Smooth muscle cell (in vitro differentiated cells): ENCODE data around the gene FUT8. TPM values are rescaled to one million over a fixed set of nuclear protein-coding genes. Genes with fewer than 3 reads are reported as not detected.
A peak's percentile ranks its signal among the peaks of the same experiment; 100 is the strongest.

Experiments
- DNase-seq: peaks from one replicate; lab custom pipeline; 2025; ENCODE audit not compliant: unreplicated experiment; lab: John Stamatoyannopoulos, UW
- H2AFZ ChIP-seq: fragments of 200-600 bp; sonication (generic); 2 replicates; pipeline ENCODE4 v1.6.0; 2016; ENCODE audit warnings: antibody characterized with exemption, low read depth, mild to moderate bottlenecking
- H3F3A ChIP-seq: fragments of 200-600 bp; sonication (generic); 2 replicates; pipeline ENCODE4 v1.6.0; 2017; ENCODE audit warnings: antibody characterized with exemption, low read depth
- H3K27ac ChIP-seq: fragments of 200-600 bp; sonication (generic); 2 replicates; pipeline ENCODE4 v1.5.1; 2016; ENCODE audit warnings: low read depth, mild to moderate bottlenecking
- H3K27me3 ChIP-seq: fragments of 200-600 bp; sonication (generic); 2 replicates; pipeline ENCODE4 v1.6.1; 2016; ENCODE audit warnings: low read depth, mild to moderate bottlenecking
- H3K36me3 ChIP-seq: fragments of 200-600 bp; sonication (generic); 2 replicates; pipeline ENCODE4 v1.5.1; 2016; ENCODE audit warnings: low read depth
- H3K4me1 ChIP-seq: fragments of 200-600 bp; sonication (generic); 2 replicates; pipeline ENCODE4 v1.5.1; 2016; ENCODE audit warnings: low read depth
- H3K4me2 ChIP-seq: fragments of 200-600 bp; sonication (generic); 2 replicates; pipeline ENCODE4 v1.6.0; 2016; ENCODE audit warnings: mild to moderate bottlenecking
- H3K4me3 ChIP-seq: fragments of 200-600 bp; sonication (generic); 2 replicates; pipeline ENCODE4 v1.5.1; 2016; ENCODE audit warnings: mild to moderate bottlenecking
- H3K79me2 ChIP-seq: fragments of 200-600 bp; sonication (generic); 2 replicates; pipeline ENCODE4 v1.6.0; 2016; ENCODE audit warnings: low read depth, mild to moderate bottlenecking
- H3K9ac ChIP-seq: fragments of 200-600 bp; sonication (generic); 2 replicates; pipeline ENCODE4 v1.6.0; 2016; ENCODE audit warnings: low read depth
- H3K9me3 ChIP-seq: fragments of 200-600 bp; sonication (generic); replicated peaks from 2 replicates; pipeline ENCODE4 v1.5.1; 2016; ENCODE audit warnings: low read depth
- H4K20me1 ChIP-seq: fragments of 200-600 bp; sonication (generic); 2 replicates; pipeline ENCODE4 v1.6.0; 2016; ENCODE audit warnings: low read depth
- WGBS: methylation state at CpG from one replicate; pipeline ENCODE4 v1.1.7; 2016; ENCODE audit warnings: low lambda C conversion rate; 5-methylcytosine and 5-hydroxymethylcytosine counted together
- polyA plus RNA-seq: library from polyadenylated mRNA; unstranded; fragments of >200 nt; fragmentation: Nextera tagmentation; extraction: Ambion mirVana; gene quantifications from 2 replicates; pipeline ENCODE4 v1.2.1, GENCODE V29; 2016
- total RNA-seq: library from RNA; depleted of rRNA; stranded (reverse); fragments of >200 nt; gene quantifications from 2 replicates; pipeline ENCODE4 v1.2.3, GENCODE V29; 2014
- TF ChIP-seq, protein P1 (sequence below): fragments of 200-600 bp; sonication (generic); IDR thresholded peaks from 2 replicates; pipeline ENCODE4 v1.5.1; 2017; ENCODE audit warnings: borderline replicate concordance, mild to moderate bottlenecking, antibody characterized with exemption; ENCODE audit not compliant: insufficient read depth, poor library complexity, severe bottlenecking

Gene FUT8
- total and polyA plus RNA-seq, 2 experiments from 2014 or later, result 12.8 to 50.2 TPM

DNA sequence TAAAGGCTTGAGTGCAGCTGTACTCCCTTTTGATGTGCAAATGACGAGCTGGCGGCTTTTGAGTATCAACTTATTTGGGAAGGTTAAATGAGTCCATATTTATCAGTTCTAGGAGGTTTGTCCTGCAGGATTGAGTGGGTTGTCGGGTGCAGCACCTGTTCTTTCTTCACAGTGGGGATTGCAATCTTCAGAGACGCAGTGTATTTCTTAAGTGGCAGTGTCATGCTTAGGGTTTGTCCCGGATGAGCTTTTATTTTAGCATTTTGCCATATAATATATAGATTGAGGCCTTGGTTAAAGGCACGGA is 1.2 kb downstream of the FUT8 start:
- no peaks in the 10 kb centered on the region for H3K27me3 ChIP-seq
- no peak overlapping the region for H3K9ac ChIP-seq
- H3K36me3 ChIP-seq, result no peaks in the 10 kb centered on the region
- peak overlapping the region; percentile 99 for H2AFZ ChIP-seq
- H3K79me2 ChIP-seq, result peaks cover 35% of the 10 kb centered on the region
- peak overlapping the region; percentile 93 for H3K4me2 ChIP-seq
- no peaks in the 10 kb centered on the region for H3K9me3 ChIP-seq
- no peak for DNase-seq
- H3K4me3 ChIP-seq, result peak overlapping the region; percentile 86
- no peak overlapping the region for H3K27ac ChIP-seq
- H3K4me1 ChIP-seq, result peaks cover 13% of the 10 kb centered on the region
- 16% methylated on average over 6 of the region's 6 CpGs for WGBS
- H3F3A ChIP-seq, result no peaks in the 10 kb centered on the region
- H4K20me1 ChIP-seq, result peaks cover 3% of the 10 kb centered on the region
- TF ChIP-seq, protein P1, sequence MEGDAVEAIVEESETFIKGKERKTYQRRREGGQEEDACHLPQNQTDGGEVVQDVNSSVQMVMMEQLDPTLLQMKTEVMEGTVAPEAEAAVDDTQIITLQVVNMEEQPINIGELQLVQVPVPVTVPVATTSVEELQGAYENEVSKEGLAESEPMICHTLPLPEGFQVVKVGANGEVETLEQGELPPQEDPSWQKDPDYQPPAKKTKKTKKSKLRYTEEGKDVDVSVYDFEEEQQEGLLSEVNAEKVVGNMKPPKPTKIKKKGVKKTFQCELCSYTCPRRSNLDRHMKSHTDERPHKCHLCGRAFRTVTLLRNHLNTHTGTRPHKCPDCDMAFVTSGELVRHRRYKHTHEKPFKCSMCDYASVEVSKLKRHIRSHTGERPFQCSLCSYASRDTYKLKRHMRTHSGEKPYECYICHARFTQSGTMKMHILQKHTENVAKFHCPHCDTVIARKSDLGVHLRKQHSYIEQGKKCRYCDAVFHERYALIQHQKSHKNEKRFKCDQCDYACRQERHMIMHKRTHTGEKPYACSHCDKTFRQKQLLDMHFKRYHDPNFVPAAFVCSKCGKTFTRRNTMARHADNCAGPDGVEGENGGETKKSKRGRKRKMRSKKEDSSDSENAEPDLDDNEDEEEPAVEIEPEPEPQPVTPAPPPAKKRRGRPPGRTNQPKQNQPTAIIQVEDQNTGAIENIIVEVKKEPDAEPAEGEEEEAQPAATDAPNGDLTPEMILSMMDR, result no peak

DNA sequence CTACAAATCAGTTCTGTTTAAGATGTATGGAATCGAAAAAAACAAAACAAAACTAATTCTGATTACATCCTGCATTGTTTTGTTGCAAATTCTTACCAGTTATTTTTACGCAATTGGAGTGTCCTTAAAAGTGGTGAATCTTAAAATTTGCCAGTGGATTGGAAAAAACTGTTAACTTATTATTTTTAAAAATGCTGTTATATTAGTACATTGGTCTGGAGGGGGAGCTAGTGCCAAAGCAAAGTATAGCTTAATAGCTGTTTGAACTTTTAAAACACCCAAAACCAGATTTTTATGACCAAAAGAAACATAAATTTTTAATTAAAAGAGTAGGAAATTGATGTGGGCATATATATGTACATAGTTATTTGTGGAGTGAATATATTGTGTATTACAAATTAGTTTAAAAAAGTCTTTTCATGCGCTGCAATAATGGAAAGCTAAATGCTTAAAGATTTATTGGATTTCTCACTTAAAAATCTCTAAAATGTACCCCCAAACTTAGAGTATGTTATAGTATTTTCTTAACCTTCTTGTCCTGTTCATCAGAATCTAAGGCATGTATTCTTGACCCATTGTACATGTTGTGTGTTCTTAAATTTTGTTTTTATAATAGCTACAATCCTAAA is 2.5 kb downstream of the FUT8 start:
- Histone ChIP-seq H3K4me1 (peaks cover 13% of the 10 kb centered on the region), H3K79me2 (peaks cover 42% of the 10 kb centered on the region), H3K4me3 (peak overlapping the region; percentile 86), H3K27me3 (no peaks in the 10 kb centered on the region), H3K27ac (no peak overlapping the region), H4K20me1 (peaks cover 3% of the 10 kb centered on the region), H3K9me3 (no peaks in the 10 kb centered on the region), H3K36me3 (no peaks in the 10 kb centered on the region), H3F3A (no peaks in the 10 kb centered on the region), H3K9ac (no peak overlapping the region), H3K4me2 (no peak overlapping the region), H2AFZ (no peak overlapping the region)
- 74% methylated on average over 3 of the region's 3 CpGs for WGBS
- TF ChIP-seq, protein P1, result peak; percentile 63
- no peak for DNase-seq

DNA sequence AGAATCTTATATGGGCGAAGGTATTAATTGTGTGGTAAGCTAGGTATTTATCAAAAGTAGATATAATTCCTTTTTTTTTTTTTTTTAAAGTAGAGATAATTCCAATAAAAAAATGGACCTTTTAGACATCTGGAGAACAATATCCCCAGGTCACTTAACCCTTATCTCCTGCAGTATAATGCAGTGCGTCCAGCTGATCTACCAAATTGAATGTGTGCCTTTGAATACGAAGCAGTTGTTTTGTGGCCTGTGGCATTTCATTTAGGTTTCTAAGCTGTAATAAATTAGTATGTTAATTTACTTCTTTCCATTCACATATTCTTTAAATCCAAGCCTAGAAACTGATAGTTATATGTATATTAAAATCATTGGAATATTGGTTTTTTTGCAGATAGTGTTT is 3.1 kb downstream of the FUT8 start:
- TF ChIP-seq, protein P1, result no peak
- no peak overlapping the region for H3K27ac ChIP-seq
- WGBS, result 69% methylated on average over 3 of the region's 3 CpGs
- H3K9ac ChIP-seq, result no peak overlapping the region
- H3F3A ChIP-seq, result no peaks in the 10 kb centered on the region
- no peak overlapping the region for H3K4me3 ChIP-seq
- peaks cover 43% of the 10 kb centered on the region for H3K79me2 ChIP-seq
- H3K9me3 ChIP-seq, result no peaks in the 10 kb centered on the region
- H2AFZ ChIP-seq, result no peak overlapping the region
- no peak for DNase-seq
- no peak overlapping the region for H3K4me2 ChIP-seq
- peaks cover 13% of the 10 kb centered on the region for H3K4me1 ChIP-seq
- no peaks in the 10 kb centered on the region for H3K36me3 ChIP-seq
- H4K20me1 ChIP-seq, result peaks cover 3% of the 10 kb centered on the region
- H3K27me3 ChIP-seq, result no peaks in the 10 kb centered on the region

DNA sequence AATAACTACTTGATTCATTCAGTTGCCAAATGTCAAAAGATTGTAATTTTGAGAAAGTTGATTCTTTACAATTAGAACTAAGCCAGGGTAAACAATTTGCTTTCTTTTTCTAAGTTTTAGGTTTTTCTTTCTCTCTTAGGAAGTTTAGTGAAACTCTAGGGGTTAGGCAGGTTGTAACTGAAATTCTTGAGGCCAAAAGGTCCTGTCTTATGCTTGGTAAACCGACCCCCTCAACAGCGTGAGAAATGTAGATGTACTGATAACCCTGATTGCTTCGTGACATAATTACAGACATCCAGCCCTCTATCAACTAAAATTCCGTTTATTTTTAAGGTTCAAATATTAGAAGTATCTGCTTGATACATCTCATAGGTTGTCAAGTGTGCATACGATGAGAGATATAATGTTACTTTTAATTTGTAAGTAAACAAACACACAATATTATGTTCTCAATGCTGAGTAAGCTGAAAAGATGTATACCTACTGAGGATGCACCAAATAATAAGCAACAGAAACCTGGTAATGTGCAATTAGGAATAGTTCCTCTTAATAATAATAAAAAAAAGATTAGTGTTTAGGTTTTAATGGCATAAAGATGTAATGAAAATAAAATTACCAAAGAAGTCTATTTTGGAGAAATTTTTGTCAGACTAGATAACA is 7.2 kb downstream of the FUT8 start:
- Histone ChIP-seq H3K36me3 (no peaks in the 10 kb centered on the region), H3K9me3 (no peaks in the 10 kb centered on the region), H2AFZ (no peak overlapping the region), H3K9ac (no peak overlapping the region), H4K20me1 (peaks cover 3% of the 10 kb centered on the region), H3K27me3 (no peaks in the 10 kb centered on the region), H3K4me2 (no peak overlapping the region), H3K4me1 (peaks cover 15% of the 10 kb centered on the region), H3K79me2 (peaks cover 58% of the 10 kb centered on the region), H3F3A (no peaks in the 10 kb centered on the region), H3K27ac (peak overlapping the region; percentile 15), H3K4me3 (no peak overlapping the region)
- DNase-seq, result no peak
- TF ChIP-seq, protein P1, result no peak
- WGBS, result 74% methylated on average over 5 of the region's 5 CpGs
